ENCODE data around the gene PLPPR1. TPM values are rescaled to one million over a fixed set of nuclear protein-coding genes. Genes with fewer than 3 reads are reported as not detected.

The PLPPR1 gene
- total and polyA plus RNA-seq, 2 experiments from 2014 or later: 1.3 to 3.7 TPM

GRCh38 chr9:101025940-101026339 is 2.6 kb upstream of the PLPPR1 start:
- ATAC-seq (no peak), DNase-seq (ENCODE audit: low spot score) (no peak)
- Mint-ChIP-seq H3K9me3 (no peaks in the 10 kb centered on the region; the same call in 2 of the 3 replicates), H3K27ac (no peak overlapping the region), H3K27me3 (ENCODE audit: insufficient read depth, low read depth, poor library complexity) (peaks cover 36% of the 10 kb centered on the region), H3K4me1 (peaks cover 23% of the 10 kb centered on the region), H3K4me3 (no peak overlapping the region), H3K36me3 (ENCODE audit: low read depth) (no peaks in the 10 kb centered on the region)
- H3K36me3 ChIP-seq (ENCODE audit: insufficient read depth): no peaks in the 10 kb centered on the region
- H4K20me1 ChIP-seq (replicated peaks; ENCODE audit: insufficient read depth): no peaks in the 10 kb centered on the region; the same call in 1 of the 2 replicates
- no peak overlapping the region for H3K27ac ChIP-seq (ENCODE audit: low read depth)
- H3F3A ChIP-seq (replicated peaks; ENCODE audit: low read depth): no peaks in the 10 kb centered on the region
- H2AFZ ChIP-seq: no peak overlapping the region
- TF ChIP-seq CREB1 (CRISPR knock-in tag; IDR thresholded peaks at IDR 0.05; ENCODE audit: low read depth): no peak
- TF ChIP-seq EZH2 (IDR thresholded peaks at IDR 0.05; ENCODE audit: low read depth, unreplicated experiment): no peak
- no peak for TF ChIP-seq ETS1 (IDR thresholded peaks at IDR 0.05)
- TF ChIP-seq ZNF331 (CRISPR knock-in tag; IDR thresholded peaks at IDR 0.05; ENCODE audit: low read depth): no peak
- no peak for TF ChIP-seq EZH2phosphoT487 (IDR thresholded peaks at IDR 0.05; ENCODE audit: unreplicated experiment)
- no peak for TF ChIP-seq ZNF114 (CRISPR knock-in tag; IDR thresholded peaks at IDR 0.05)
- no peak for TF ChIP-seq REST (IDR thresholded peaks at IDR 0.05; ENCODE audit: unreplicated experiment)
- TF ChIP-seq JUNB (IDR thresholded peaks at IDR 0.05; ENCODE audit: unreplicated experiment): no peak
- no peak for TF ChIP-seq ZNF462 (CRISPR knock-in tag; IDR thresholded peaks at IDR 0.05)
- TF ChIP-seq POLR2AphosphoS5 (IDR thresholded peaks at IDR 0.05; ENCODE audit: low read depth): no peak
- TF ChIP-seq STAT1 (IDR thresholded peaks at IDR 0.05; ENCODE audit: unreplicated experiment): no peak
- no peak for TF ChIP-seq CTCF (conservative IDR thresholded peaks at IDR 0.05; ENCODE audit: low read depth in 2 of 2)
- no peak for TF ChIP-seq NANOG (IDR thresholded peaks at IDR 0.05; ENCODE audit: borderline replicate concordance)
- H3K9me2 ChIP-seq (ENCODE audit: insufficient read depth): no peaks in the 10 kb centered on the region
- no peaks in the 10 kb centered on the region for H3K79me2 ChIP-seq (replicated peaks; ENCODE audit: insufficient read depth)
- no peak overlapping the region for H3K4me3 ChIP-seq
- peaks cover 25% of the 10 kb centered on the region for H3K4me1 ChIP-seq (ENCODE audit: insufficient read depth)
- peaks cover 53% of the 10 kb centered on the region for H3K27me3 ChIP-seq (ENCODE audit: insufficient read depth)
- no peak overlapping the region for H3K4me2 ChIP-seq

Measured in GM23338 (cell line).